ENCODE measurements around the gene TMEM201. TPM values are rescaled to one million over a fixed set of nuclear protein-coding genes. Genes with fewer than 3 reads are reported as not detected.
A peak's percentile ranks its signal among the peaks of the same experiment; 100 is the strongest.

The TMEM201 gene
- total and polyA plus RNA-seq, 2 of the 13 experiments (the other 11 are each of a cell fraction or from before 2014, with no cell fraction given), result 1.5 to 8.2 TPM

DNA sequence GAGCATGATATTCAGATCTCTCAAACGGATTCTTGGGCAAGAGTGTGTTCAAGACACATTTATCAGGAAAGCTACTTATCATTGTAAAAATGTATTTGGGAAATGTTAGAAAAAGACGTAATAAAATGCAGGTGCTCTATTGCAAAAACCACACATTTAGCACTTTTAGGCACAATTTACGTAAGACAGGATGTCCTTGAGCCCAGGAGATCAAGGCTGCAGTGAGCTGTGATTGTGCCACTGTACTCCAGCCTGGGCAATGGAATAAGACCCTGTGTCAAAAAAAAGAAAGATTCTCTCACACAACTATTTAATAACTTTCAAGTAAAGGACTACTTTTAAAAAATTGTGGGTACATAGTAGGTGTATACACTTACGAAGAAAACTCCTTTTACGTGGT is 31.1 kb upstream of the TMEM201 start (continued):
- no peak for TF ChIP-seq ZNF34 (CRISPR knock-in tag; IDR thresholded peaks at IDR 0.05; ENCODE audit: borderline replicate concordance)
- peak; percentile 31 for TF ChIP-seq TEAD3 (CRISPR knock-in tag; optimal IDR thresholded peaks at IDR 0.05; ENCODE audit: borderline replicate concordance)
- TF ChIP-seq MYNN (CRISPR knock-in tag; IDR thresholded peaks at IDR 0.05; ENCODE audit: low read depth), result no peak
- TF ChIP-seq ZNF343 (CRISPR knock-in tag; IDR thresholded peaks at IDR 0.05), result no peak
- TF ChIP-seq LCORL (IDR thresholded peaks at IDR 0.05), result no peak
- TF ChIP-seq LCORL (CRISPR knock-in tag; IDR thresholded peaks at IDR 0.05), result peak; percentile 49; the same call in 1 of the 2 replicates
- no peak for TF ChIP-seq ZNF83 (CRISPR knock-in tag; IDR thresholded peaks at IDR 0.05; ENCODE audit: borderline replicate concordance)
- TF ChIP-seq HDAC1 (CRISPR knock-in tag; IDR thresholded peaks at IDR 0.05), result no peak
- no peak for TF ChIP-seq NR2F6 (IDR thresholded peaks at IDR 0.05)
- TF ChIP-seq NR2F6 (CRISPR knock-in tag; IDR thresholded peaks at IDR 0.05), result peak; percentile 58
- TF ChIP-seq ZNF44 (CRISPR knock-in tag; IDR thresholded peaks at IDR 0.05), result no peak
- TF ChIP-seq ZNF230 (CRISPR knock-in tag; IDR thresholded peaks at IDR 0.05), result no peak
- TF ChIP-seq THAP11 (CRISPR knock-in tag; IDR thresholded peaks at IDR 0.05), result peak; percentile 30; the same call in 1 of the 2 replicates
- no peak for TF ChIP-seq ZNF629 (CRISPR knock-in tag; conservative IDR thresholded peaks at IDR 0.05)
- peak; percentile 75; the same call in 1 of the 2 replicates for TF ChIP-seq HMG20A (CRISPR knock-in tag; IDR thresholded peaks at IDR 0.05; ENCODE audit: borderline replicate concordance)
- TF ChIP-seq, protein P1, sequence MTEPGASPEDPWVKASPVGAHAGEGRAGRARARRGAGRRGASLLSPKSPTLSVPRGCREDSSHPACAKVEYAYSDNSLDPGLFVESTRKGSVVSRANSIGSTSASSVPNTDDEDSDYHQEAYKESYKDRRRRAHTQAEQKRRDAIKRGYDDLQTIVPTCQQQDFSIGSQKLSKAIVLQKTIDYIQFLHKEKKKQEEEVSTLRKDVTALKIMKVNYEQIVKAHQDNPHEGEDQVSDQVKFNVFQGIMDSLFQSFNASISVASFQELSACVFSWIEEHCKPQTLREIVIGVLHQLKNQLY (CRISPR knock-in tag; IDR thresholded peaks at IDR 0.05), result peak; percentile 25; the same call in 1 of the 2 replicates
- peak; percentile 73 for TF ChIP-seq MED1 (CRISPR knock-in tag; IDR thresholded peaks at IDR 0.05)
- TF ChIP-seq POLR2AphosphoS5 (IDR thresholded peaks at IDR 0.05; ENCODE audit: low read depth, low read length), result peak; percentile 34; the same call in 1 of the 2 replicates
- TF ChIP-seq, protein P2, sequence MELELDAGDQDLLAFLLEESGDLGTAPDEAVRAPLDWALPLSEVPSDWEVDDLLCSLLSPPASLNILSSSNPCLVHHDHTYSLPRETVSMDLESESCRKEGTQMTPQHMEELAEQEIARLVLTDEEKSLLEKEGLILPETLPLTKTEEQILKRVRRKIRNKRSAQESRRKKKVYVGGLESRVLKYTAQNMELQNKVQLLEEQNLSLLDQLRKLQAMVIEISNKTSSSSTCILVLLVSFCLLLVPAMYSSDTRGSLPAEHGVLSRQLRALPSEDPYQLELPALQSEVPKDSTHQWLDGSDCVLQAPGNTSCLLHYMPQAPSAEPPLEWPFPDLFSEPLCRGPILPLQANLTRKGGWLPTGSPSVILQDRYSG (CRISPR knock-in tag; IDR thresholded peaks at IDR 0.05), result no peak
- TF ChIP-seq BCL6 (CRISPR knock-in tag; IDR thresholded peaks at IDR 0.05), result peak; percentile 67
- TF ChIP-seq GTF3A (CRISPR knock-in tag; conservative IDR thresholded peaks at IDR 0.05), result no peak
- TF ChIP-seq HDAC2 (CRISPR knock-in tag; IDR thresholded peaks at IDR 0.05), result peak; percentile 56; the same call in 1 of the 2 replicates
- peak; percentile 46; the same call in 1 of the 2 replicates for TF ChIP-seq FOSL2 (CRISPR knock-in tag; IDR thresholded peaks at IDR 0.05)
- no peak for TF ChIP-seq MIER3 (CRISPR knock-in tag; IDR thresholded peaks at IDR 0.05; ENCODE audit: borderline replicate concordance)
- peak; percentile 50; the same call in 1 of the 2 replicates for TF ChIP-seq ZNF331 (CRISPR knock-in tag; IDR thresholded peaks at IDR 0.05)
- TF ChIP-seq SAP130 (CRISPR knock-in tag; IDR thresholded peaks at IDR 0.05; ENCODE audit: low read depth), result peak; percentile 50
- TF ChIP-seq HMG20B (CRISPR knock-in tag; conservative IDR thresholded peaks at IDR 0.05), result peak; percentile 69
- TF ChIP-seq, protein P3, sequence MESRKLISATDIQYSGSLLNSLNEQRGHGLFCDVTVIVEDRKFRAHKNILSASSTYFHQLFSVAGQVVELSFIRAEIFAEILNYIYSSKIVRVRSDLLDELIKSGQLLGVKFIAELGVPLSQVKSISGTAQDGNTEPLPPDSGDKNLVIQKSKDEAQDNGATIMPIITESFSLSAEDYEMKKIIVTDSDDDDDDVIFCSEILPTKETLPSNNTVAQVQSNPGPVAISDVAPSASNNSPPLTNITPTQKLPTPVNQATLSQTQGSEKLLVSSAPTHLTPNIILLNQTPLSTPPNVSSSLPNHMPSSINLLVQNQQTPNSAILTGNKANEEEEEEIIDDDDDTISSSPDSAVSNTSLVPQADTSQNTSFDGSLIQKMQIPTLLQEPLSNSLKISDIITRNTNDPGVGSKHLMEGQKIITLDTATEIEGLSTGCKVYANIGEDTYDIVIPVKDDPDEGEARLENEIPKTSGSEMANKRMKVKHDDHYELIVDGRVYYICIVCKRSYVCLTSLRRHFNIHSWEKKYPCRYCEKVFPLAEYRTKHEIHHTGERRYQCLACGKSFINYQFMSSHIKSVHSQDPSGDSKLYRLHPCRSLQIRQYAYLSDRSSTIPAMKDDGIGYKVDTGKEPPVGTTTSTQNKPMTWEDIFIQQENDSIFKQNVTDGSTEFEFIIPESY (CRISPR knock-in tag; IDR thresholded peaks at IDR 0.05), result 0 out of 2 replicates have a peak, but pooled peaks have one; percentile 1
- 0 out of 2 replicates have a peak, but pooled peaks have one; percentile 3 for TF ChIP-seq MAFF (IDR thresholded peaks at IDR 0.05; ENCODE audit: low read depth, low read length)
